SU-DHL-6 (cell line): ENCODE results near the gene KCNE4.

Experiments
- H2AFZ ChIP-seq: fragments of 200-600 bp; sonication (generic); 2 replicates; pipeline ENCODE4 v1.6.1; 2014; ENCODE audit warnings: low read depth, mild to moderate bottlenecking, moderate library complexity, mixed read lengths, antibody characterized with exemption, low read length; ENCODE audit not compliant: severe bottlenecking
- H3F3A ChIP-seq: fragments of 200-600 bp; shearing (Covaris generic); 2 replicates; pipeline ENCODE4 v1.6.0; 2016; ENCODE audit warnings: antibody characterized with exemption, mild to moderate bottlenecking; ENCODE audit not compliant: insufficient read depth
- H3K27ac ChIP-seq: fragments of 200-600 bp; sonication (generic); 2 replicates; pipeline ENCODE4 v1.5.1; 2016; ENCODE audit warnings: low read depth, mild to moderate bottlenecking, low read length, moderate library complexity, mixed read lengths
- H3K27me3 ChIP-seq: fragments of 200-600 bp; sonication (generic), shearing (Covaris generic); 2 replicates; pipeline ENCODE4 v1.6.0; 2014; ENCODE audit warnings: mild to moderate bottlenecking, low read length
- H3K36me3 ChIP-seq: fragments of 200-600 bp; sonication (generic); 2 replicates; pipeline ENCODE4 v1.6.1; 2014; ENCODE audit warnings: mild to moderate bottlenecking, low read length, mixed read lengths
- H3K4me2 ChIP-seq: fragments of 300-600, 200-600 bp; shearing (Covaris generic), sonication (generic); 2 replicates; pipeline ENCODE4 v1.6.0; 2014; ENCODE audit warnings: low read length, low read depth, mild to moderate bottlenecking; ENCODE audit not compliant: poor library complexity, severe bottlenecking
- H3K4me3 ChIP-seq: fragments of 200-600 bp; sonication (generic); 2 replicates; pipeline ENCODE4 v1.5.1; 2014; ENCODE audit warnings: antibody characterized with exemption, low read length, mild to moderate bottlenecking, mixed read lengths; ENCODE audit not compliant: insufficient read depth, poor library complexity, severe bottlenecking
- H3K79me2 ChIP-seq: fragments of 200-600 bp; sonication (generic); 2 replicates; pipeline ENCODE4 v1.6.1; 2014; ENCODE audit warnings: mild to moderate bottlenecking, low read length, moderate library complexity; ENCODE audit not compliant: insufficient read depth
- H3K9ac ChIP-seq: fragments of 200-600 bp; sonication (generic); 2 replicates; pipeline ENCODE4 v1.7.0; 2014; ENCODE audit warnings: mild to moderate bottlenecking, low read length
- H3K9me2 ChIP-seq: fragments of 200-600 bp; sonication (generic); replicated peaks from 2 replicates; pipeline ENCODE4 v1.6.1; 2014; ENCODE audit warnings: low read length; ENCODE audit not compliant: insufficient read depth
- H3K9me3 ChIP-seq: fragments of 200-600 bp; sonication (generic); 2 replicates; pipeline ENCODE4 v1.6.1; 2014; ENCODE audit warnings: low read length, mixed read lengths; ENCODE audit not compliant: insufficient read depth
- H4K20me1 ChIP-seq: fragments of 200-600 bp; sonication (generic); 2 replicates; pipeline ENCODE4 v1.6.1; 2014; ENCODE audit warnings: low read depth, mild to moderate bottlenecking, antibody characterized with exemption, low read length, moderate library complexity, mixed read lengths
- EZH2phosphoT487 ChIP-seq: fragments of 200-600 bp; sonication (generic), shearing (Covaris generic); conservative IDR thresholded peaks from 2 replicates; pipeline ENCODE4 v1.6.1; 2018; ENCODE audit warnings: mild to moderate bottlenecking, antibody characterized with exemption, low read length, moderate library complexity, mixed read lengths
- TF ChIP-seq, protein P1 (sequence below): fragments of 200-600 bp; sonication (generic); IDR thresholded peaks from one replicate; pipeline ENCODE4 v1.5.1; 2017; ENCODE audit warnings: antibody characterized with exemption, mild to moderate bottlenecking, low read length, moderate library complexity; ENCODE audit not compliant: insufficient read depth, poor library complexity, severe bottlenecking

KCNE4 gene

GRCh38 chr2:223096235-223096970, 44.4 kb downstream of the KCNE4 start:
- Histone ChIP-seq H3K36me3 (no peaks in the 10 kb centered on the region), H3K9me3 (no peaks in the 10 kb centered on the region), H3F3A (no peaks in the 10 kb centered on the region), H3K9ac (no peak overlapping the region), H2AFZ (no peak overlapping the region), H4K20me1 (no peaks in the 10 kb centered on the region), H3K4me3 (no peak overlapping the region), H3K27ac (no peak overlapping the region), H3K79me2 (no peaks in the 10 kb centered on the region), H3K9me2 (no peaks in the 10 kb centered on the region), H3K4me2 (no peak overlapping the region), H3K27me3 (no peaks in the 10 kb centered on the region)
- TF ChIP-seq EZH2phosphoT487 = no peak
- TF ChIP-seq, protein P1, sequence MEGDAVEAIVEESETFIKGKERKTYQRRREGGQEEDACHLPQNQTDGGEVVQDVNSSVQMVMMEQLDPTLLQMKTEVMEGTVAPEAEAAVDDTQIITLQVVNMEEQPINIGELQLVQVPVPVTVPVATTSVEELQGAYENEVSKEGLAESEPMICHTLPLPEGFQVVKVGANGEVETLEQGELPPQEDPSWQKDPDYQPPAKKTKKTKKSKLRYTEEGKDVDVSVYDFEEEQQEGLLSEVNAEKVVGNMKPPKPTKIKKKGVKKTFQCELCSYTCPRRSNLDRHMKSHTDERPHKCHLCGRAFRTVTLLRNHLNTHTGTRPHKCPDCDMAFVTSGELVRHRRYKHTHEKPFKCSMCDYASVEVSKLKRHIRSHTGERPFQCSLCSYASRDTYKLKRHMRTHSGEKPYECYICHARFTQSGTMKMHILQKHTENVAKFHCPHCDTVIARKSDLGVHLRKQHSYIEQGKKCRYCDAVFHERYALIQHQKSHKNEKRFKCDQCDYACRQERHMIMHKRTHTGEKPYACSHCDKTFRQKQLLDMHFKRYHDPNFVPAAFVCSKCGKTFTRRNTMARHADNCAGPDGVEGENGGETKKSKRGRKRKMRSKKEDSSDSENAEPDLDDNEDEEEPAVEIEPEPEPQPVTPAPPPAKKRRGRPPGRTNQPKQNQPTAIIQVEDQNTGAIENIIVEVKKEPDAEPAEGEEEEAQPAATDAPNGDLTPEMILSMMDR = no peak

GRCh38 chr2:223097888-223098383, 45.9 kb downstream of the KCNE4 start:
- TF ChIP-seq, protein P1 = no peak
- no peak for TF ChIP-seq EZH2phosphoT487
- Histone ChIP-seq H3K27me3 (no peaks in the 10 kb centered on the region), H3K4me2 (no peak overlapping the region), H4K20me1 (no peaks in the 10 kb centered on the region), H3K4me3 (no peak overlapping the region), H3K9me3 (no peaks in the 10 kb centered on the region), H3K9ac (no peak overlapping the region), H3K9me2 (no peaks in the 10 kb centered on the region), H3F3A (no peaks in the 10 kb centered on the region), H3K36me3 (no peaks in the 10 kb centered on the region), H3K27ac (no peak overlapping the region), H2AFZ (no peak overlapping the region), H3K79me2 (no peaks in the 10 kb centered on the region)

- Histone ChIP-seq H3K4me2 (no peak overlapping the region), H2AFZ (no peak overlapping the region), H3F3A (no peaks in the 10 kb centered on the region), H3K27ac (no peak overlapping the region), H3K36me3 (no peaks in the 10 kb centered on the region), H3K9me2 (no peaks in the 10 kb centered on the region), H4K20me1 (no peaks in the 10 kb centered on the region), H3K79me2 (no peaks in the 10 kb centered on the region), H3K4me3 (no peak overlapping the region), H3K9me3 (no peaks in the 10 kb centered on the region), H3K27me3 (no peaks in the 10 kb centered on the region), H3K9ac (no peak overlapping the region)
- TF ChIP-seq EZH2phosphoT487 = no peak
- TF ChIP-seq, protein P1 = no peak
Measured at GRCh38 chr2:223099561-223099960, 47.6 kb downstream of the KCNE4 start.
